ENCODE data around the gene CDKN2B-AS1.

CDKN2B-AS1 gene

GRCh38 chr9:21968331-21969010 lies 26.1 kb upstream of the CDKN2B-AS1 start:
- Histone ChIP-seq H3K27me3 (ENCODE audit: control insufficient read depth, insufficient read depth, low read length, poor library complexity, severe bottlenecking) (peaks cover 100% of the 10 kb centered on the region), H3K36me3 (ENCODE audit: control insufficient read depth, insufficient read depth, low read length) (no peaks in the 10 kb centered on the region), H3K27ac (ENCODE audit: insufficient read depth, low read depth, low read length, poor library complexity, severe bottlenecking) (no peak overlapping the region), H3K9me3 (ENCODE audit: control insufficient read depth, low read length) (no peaks in the 10 kb centered on the region), H3K4me3 (ENCODE audit: insufficient read depth, low read depth, low read length) (no peak overlapping the region), H3K4me1 (ENCODE audit: control insufficient read depth, insufficient read depth, low read length) (peaks cover 12% of the 10 kb centered on the region)
- WGBS, 2 experiments: 2% methylated on average over 41 of the region's 41 CpGs

- Histone ChIP-seq H3K27ac (ENCODE audit: insufficient read depth, low read depth, low read length, poor library complexity, severe bottlenecking) (no peak overlapping the region), H3K4me3 (ENCODE audit: insufficient read depth, low read depth, low read length) (no peak overlapping the region), H3K27me3 (ENCODE audit: control insufficient read depth, insufficient read depth, low read length, poor library complexity, severe bottlenecking) (peaks cover 100% of the 10 kb centered on the region), H3K9me3 (ENCODE audit: control insufficient read depth, low read length) (no peaks in the 10 kb centered on the region), H3K36me3 (ENCODE audit: control insufficient read depth, insufficient read depth, low read length) (no peaks in the 10 kb centered on the region), H3K4me1 (ENCODE audit: control insufficient read depth, insufficient read depth, low read length) (peaks cover 12% of the 10 kb centered on the region)
- WGBS, 2 experiments: 6 to 7% methylated on average over 26 to 28 of the region's 28 CpGs
Measured at GRCh38 chr9:21969011-21969940, 25.3 kb upstream of the CDKN2B-AS1 start.

- Histone ChIP-seq H3K27ac (ENCODE audit: insufficient read depth, low read depth, low read length, poor library complexity, severe bottlenecking) (no peak overlapping the region), H3K4me3 (ENCODE audit: insufficient read depth, low read depth, low read length) (no peak overlapping the region), H3K27me3 (ENCODE audit: control insufficient read depth, insufficient read depth, low read length, poor library complexity, severe bottlenecking) (peaks cover 100% of the 10 kb centered on the region), H3K9me3 (ENCODE audit: control insufficient read depth, low read length) (no peaks in the 10 kb centered on the region), H3K4me1 (ENCODE audit: control insufficient read depth, insufficient read depth, low read length) (peaks cover 10% of the 10 kb centered on the region), H3K36me3 (ENCODE audit: control insufficient read depth, insufficient read depth, low read length) (no peaks in the 10 kb centered on the region)
- 8 to 9% methylated on average over 22 of the region's 24 CpGs for WGBS, 2 experiments
Measured at GRCh38 chr9:21969951-21970799, 24.4 kb upstream of the CDKN2B-AS1 start.

GRCh38 chr9:21970800-21971640 lies 23.6 kb upstream of the CDKN2B-AS1 start:
- H3K4me3 ChIP-seq (ENCODE audit: insufficient read depth, low read depth, low read length): no peak overlapping the region
- 2% methylated on average over 44 of the region's 45 CpGs for WGBS, 2 experiments

GRCh38 chr9:21972361-21972760 lies 22.2 kb upstream of the CDKN2B-AS1 start:
- H3K4me1 ChIP-seq (ENCODE audit: control insufficient read depth, insufficient read depth, low read length): peaks cover 9% of the 10 kb centered on the region
- no peaks in the 10 kb centered on the region for H3K36me3 ChIP-seq (ENCODE audit: control insufficient read depth, insufficient read depth, low read length)
- no peak overlapping the region for H3K27ac ChIP-seq (ENCODE audit: insufficient read depth, low read depth, low read length, poor library complexity, severe bottlenecking)
- peaks cover 100% of the 10 kb centered on the region for H3K27me3 ChIP-seq (ENCODE audit: control insufficient read depth, insufficient read depth, low read length, poor library complexity, severe bottlenecking)
- no peak overlapping the region for H3K4me3 ChIP-seq (ENCODE audit: insufficient read depth, low read depth, low read length)
- no peaks in the 10 kb centered on the region for H3K9me3 ChIP-seq (ENCODE audit: control insufficient read depth, low read length)

More at GRCh38 chr9:21970800-21971640, 23.6 kb upstream of the CDKN2B-AS1 start:
- no peaks in the 10 kb centered on the region for H3K9me3 ChIP-seq (ENCODE audit: control insufficient read depth, low read length)
- peaks cover 100% of the 10 kb centered on the region for H3K27me3 ChIP-seq (ENCODE audit: control insufficient read depth, insufficient read depth, low read length, poor library complexity, severe bottlenecking)
- no peaks in the 10 kb centered on the region for H3K36me3 ChIP-seq (ENCODE audit: control insufficient read depth, insufficient read depth, low read length)
- H3K27ac ChIP-seq (ENCODE audit: insufficient read depth, low read depth, low read length, poor library complexity, severe bottlenecking): no peak overlapping the region
- peaks cover 9% of the 10 kb centered on the region for H3K4me1 ChIP-seq (ENCODE audit: control insufficient read depth, insufficient read depth, low read length)

GRCh38 chr9:21974343-21974721 lies 20.3 kb upstream of the CDKN2B-AS1 start:
- 2% methylated on average over 21 of the region's 21 CpGs for WGBS, 2 experiments

GRCh38 chr9:21974722-21975409 lies 19.7 kb upstream of the CDKN2B-AS1 start:
- no peaks in the 10 kb centered on the region for H3K9me3 ChIP-seq (ENCODE audit: control insufficient read depth, low read length)
- WGBS, 2 experiments: 0% methylated on average over 49 to 50 of the region's 51 CpGs
- peaks cover 4% of the 10 kb centered on the region for H3K4me1 ChIP-seq (ENCODE audit: control insufficient read depth, insufficient read depth, low read length)
- peaks cover 100% of the 10 kb centered on the region for H3K27me3 ChIP-seq (ENCODE audit: control insufficient read depth, insufficient read depth, low read length, poor library complexity, severe bottlenecking)
- no peaks in the 10 kb centered on the region for H3K36me3 ChIP-seq (ENCODE audit: control insufficient read depth, insufficient read depth, low read length)
- H3K4me3 ChIP-seq (ENCODE audit: insufficient read depth, low read depth, low read length): peak overlapping the region; percentile 42
- no peak overlapping the region for H3K27ac ChIP-seq (ENCODE audit: insufficient read depth, low read depth, low read length, poor library complexity, severe bottlenecking)

More at GRCh38 chr9:21974343-21974721, 20.3 kb upstream of the CDKN2B-AS1 start:
- Histone ChIP-seq H3K9me3 (ENCODE audit: control insufficient read depth, low read length) (no peaks in the 10 kb centered on the region), H3K36me3 (ENCODE audit: control insufficient read depth, insufficient read depth, low read length) (no peaks in the 10 kb centered on the region), H3K4me3 (ENCODE audit: insufficient read depth, low read depth, low read length) (peak overlapping the region; percentile 42), H3K27me3 (ENCODE audit: control insufficient read depth, insufficient read depth, low read length, poor library complexity, severe bottlenecking) (peaks cover 100% of the 10 kb centered on the region), H3K27ac (ENCODE audit: insufficient read depth, low read depth, low read length, poor library complexity, severe bottlenecking) (no peak overlapping the region), H3K4me1 (ENCODE audit: control insufficient read depth, insufficient read depth, low read length) (peaks cover 4% of the 10 kb centered on the region)

- Histone ChIP-seq H3K4me3 (ENCODE audit: insufficient read depth, low read depth, low read length) (no peak overlapping the region), H3K27ac (ENCODE audit: insufficient read depth, low read depth, low read length, poor library complexity, severe bottlenecking) (no peak overlapping the region), H3K36me3 (ENCODE audit: control insufficient read depth, insufficient read depth, low read length) (no peaks in the 10 kb centered on the region), H3K4me1 (ENCODE audit: control insufficient read depth, insufficient read depth, low read length) (peaks cover 4% of the 10 kb centered on the region), H3K9me3 (ENCODE audit: control insufficient read depth, low read length) (no peaks in the 10 kb centered on the region), H3K27me3 (ENCODE audit: control insufficient read depth, insufficient read depth, low read length, poor library complexity, severe bottlenecking) (peaks cover 97% of the 10 kb centered on the region)
- WGBS, 2 experiments: 29% methylated on average over 18 to 19 of the region's 19 CpGs
Measured at GRCh38 chr9:21976334-21976875, 18.2 kb upstream of the CDKN2B-AS1 start.

GRCh38 chr9:21982391-21982790 lies 12.2 kb upstream of the CDKN2B-AS1 start:
- no peak overlapping the region for H3K27ac ChIP-seq (ENCODE audit: insufficient read depth, low read depth, low read length, poor library complexity, severe bottlenecking)
- WGBS, 2 experiments: 100% methylated on average over 1 of the region's 1 CpG; no CpG with 5 or more reads in 1 of the 2 experiments
- H3K4me3 ChIP-seq (ENCODE audit: insufficient read depth, low read depth, low read length): no peak overlapping the region
- no peaks in the 10 kb centered on the region for H3K9me3 ChIP-seq (ENCODE audit: control insufficient read depth, low read length)
- peaks cover 97% of the 10 kb centered on the region for H3K27me3 ChIP-seq (ENCODE audit: control insufficient read depth, insufficient read depth, low read length, poor library complexity, severe bottlenecking)
- H3K36me3 ChIP-seq (ENCODE audit: control insufficient read depth, insufficient read depth, low read length): no peaks in the 10 kb centered on the region
- no peaks in the 10 kb centered on the region for H3K4me1 ChIP-seq (ENCODE audit: control insufficient read depth, insufficient read depth, low read length)
